ENCODE measurements around the gene PRG3. TPM values are rescaled to one million over a fixed set of nuclear protein-coding genes. Genes with fewer than 3 reads are reported as not detected.
"Not testable (repeated sequence)": the region's sequence is repeated elsewhere in the genome, so short reads cannot be mapped to it uniquely, and the experiment has no call there.

Gene PRG3
- total RNA-seq, 2 donors from 2014 or later, result not detected

DNA sequence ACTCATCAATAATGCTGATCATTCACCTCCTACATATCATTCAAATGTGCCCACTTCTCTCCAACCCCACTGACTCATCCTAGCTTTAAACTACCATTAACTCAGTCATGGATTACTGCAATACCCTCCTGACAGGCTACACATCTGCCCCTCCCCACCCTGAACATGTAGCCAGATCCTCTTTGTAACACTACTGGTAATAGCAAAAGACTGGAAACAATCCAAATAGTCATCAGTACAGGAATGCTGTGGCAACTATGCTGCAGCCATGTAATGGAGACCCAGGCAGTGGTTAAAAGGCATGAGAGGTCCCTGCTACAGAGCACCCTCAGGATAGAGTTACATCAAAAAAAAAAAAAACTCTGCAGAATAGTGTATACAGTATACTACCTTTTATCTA, 29.3 kb upstream of the PRG3 start:
- no peak for ATAC-seq
- intact Hi-C loops (cut with DNase I), result no loop called here
- DNase-seq, result no peak

DNA sequence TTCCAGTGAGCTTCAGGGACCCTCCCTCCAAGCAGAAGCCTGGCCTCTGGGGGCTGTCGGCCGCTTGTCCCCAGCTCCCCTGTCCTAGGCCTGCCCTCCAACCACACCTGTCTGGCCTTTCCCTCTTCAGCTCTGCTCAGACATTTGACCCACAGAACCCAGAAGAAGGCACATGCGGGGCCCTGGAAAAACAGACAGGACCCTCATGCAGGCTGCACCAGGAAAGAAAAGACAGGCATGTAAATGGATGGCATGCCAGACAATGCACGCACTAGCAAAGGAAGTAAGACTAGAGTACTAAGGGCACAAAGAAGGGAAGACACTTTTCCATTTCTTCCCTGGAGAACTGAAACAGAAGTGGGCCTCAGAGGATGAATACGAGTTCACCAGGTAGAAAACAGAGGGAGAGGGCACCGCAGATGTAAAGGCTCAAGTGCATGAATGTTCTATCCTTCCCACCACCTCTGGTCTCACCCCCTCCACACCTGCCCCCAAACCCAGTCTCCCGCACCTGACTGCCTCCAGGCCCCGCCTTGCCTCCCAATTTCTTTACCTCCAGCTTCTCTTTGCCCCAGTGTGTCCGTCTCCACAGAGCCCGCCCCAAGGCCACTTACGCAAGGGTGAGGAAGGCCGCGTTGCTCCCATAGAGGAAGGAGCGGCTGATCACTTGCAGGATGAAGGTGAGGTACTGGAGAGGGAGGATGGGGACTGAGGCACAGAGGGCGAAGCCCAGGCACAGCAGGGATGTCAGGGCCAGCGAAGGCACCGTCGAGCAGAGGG, 28.6 kb upstream of the PRG3 start:
- intact Hi-C loops (cut with DNase I), result no loop called here
- DNase-seq (no peak), ATAC-seq (no peak)

DNA sequence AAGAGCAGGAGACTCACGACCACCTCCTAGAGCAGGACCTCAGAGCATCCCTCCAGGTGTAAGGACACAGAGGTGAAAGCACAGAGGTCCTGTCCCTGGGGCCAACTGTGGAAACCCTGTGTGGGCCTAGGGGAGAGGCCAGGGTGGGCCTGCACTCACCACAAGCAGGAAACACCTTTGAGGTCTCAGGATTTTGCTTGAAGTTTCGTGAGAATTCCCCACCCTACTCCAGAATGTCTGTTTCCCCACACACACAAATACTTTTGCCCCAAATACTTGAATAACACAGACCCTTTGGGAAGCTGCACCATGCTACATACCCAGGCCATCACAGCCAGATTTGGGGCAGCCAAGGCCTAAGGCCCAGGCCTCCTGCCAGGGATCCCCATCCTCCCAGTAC, 27.8 kb upstream of the PRG3 start:
- ATAC-seq (no peak), DNase-seq (no peak)
- intact Hi-C loops (cut with DNase I), result no loop called here

DNA sequence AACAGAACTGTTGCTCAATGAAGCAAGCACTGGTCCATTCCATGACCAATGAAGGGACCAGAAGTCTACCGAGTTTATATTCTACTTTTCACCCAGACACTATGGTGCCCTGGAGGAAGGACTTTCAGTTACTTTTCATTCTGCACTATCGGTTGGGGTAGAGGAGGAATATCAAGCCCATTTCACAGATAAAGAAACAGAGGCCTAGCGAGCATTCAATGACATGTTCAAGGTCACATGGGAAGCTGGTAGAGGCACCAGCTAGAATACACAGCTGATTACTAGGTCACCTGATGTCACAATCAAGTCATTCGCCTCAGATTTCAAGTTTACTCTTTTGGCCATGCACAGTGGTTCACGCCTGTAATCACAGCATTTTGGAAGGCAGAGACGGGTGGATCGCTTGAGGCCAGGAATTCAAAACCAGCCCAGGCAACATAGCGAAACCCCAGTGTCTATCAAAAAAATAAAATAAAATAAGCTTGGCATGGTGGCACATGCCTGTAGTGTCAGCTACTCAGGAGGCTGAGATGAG, 27.1 kb upstream of the PRG3 start:
- DNase-seq (no peak), ATAC-seq (no peak)
- intact Hi-C loops (cut with DNase I), result no loop called here

DNA sequence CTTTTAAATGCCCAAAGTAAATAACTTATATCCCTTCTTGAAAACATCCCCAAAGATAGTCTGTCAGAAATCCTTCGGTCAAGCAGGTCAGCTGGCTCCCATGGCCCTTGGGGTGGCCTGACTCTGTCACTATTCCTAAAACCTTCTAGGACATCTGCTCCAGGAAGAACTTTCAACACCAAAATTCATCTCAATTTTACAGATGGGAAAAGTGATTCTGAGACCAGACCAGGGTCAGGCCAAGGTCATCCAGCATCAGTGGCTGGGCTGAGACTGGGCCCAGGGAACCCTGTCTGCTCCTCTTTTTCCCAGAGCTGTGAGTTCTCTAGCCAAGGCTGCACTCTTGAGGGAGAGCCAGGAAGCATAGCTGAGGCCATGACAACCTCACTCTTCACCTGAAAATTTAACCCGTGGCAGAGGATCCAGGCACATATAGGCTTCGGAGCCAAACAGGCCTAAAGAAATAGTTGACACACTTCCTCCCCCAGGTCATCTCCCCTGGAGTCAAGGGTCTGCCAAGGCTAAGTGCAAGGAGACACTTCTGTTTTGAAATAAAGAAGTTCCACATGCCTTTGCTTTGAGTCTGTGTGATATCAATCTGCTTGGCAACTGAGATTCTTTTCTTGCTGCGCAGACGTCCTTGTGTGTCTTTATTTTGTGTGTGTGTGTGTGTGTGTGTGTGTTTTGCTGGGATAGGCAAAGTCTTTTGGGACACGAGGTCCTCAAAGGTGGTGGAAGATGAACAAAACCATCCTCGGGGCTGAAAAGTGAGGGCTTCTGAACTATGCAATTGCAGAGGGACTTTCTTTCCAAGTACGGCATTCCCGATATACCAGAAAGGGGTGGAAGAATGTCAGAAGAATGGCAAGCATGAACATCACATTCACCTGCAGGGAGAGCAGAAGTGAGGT, 26.3 kb upstream of the PRG3 start:
- intact Hi-C loops (cut with DNase I), result no loop called here
- ATAC-seq, result peak; percentile 50 to 58

DNA sequence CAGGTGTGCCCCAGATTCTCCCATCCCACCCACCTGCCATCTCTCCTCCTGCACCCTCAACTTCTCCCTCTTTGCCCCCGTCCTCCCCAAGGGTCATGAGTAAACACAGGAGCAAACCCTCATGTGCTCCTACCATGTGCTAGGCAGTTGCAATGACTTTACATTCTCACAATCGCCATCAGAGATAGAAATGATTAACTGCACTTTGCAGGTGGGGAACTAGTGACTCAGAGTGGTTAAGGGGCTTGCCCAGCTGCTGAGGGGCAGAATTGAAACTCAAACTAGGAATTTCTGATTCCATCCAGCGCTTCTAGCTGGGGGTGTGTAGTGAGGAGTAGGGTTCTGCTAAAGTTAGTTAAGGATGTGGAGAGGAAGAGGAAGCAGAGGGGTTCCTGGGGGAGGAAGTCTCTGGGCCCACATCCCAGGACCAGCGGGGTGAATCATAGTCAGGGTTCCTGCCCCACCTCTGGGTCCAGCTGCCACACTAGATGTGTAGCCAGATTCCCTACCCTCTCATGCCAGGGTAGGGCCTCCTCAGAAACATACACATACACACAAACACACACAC, 25.5 kb upstream of the PRG3 start:
- ATAC-seq (peak; percentile 49 to 77), DNase-seq (peak; percentile 51)
- intact Hi-C loops (cut with DNase I), result no loop called here

More for the DNA sequence above, 26.3 kb upstream of the PRG3 start:
- no peak for DNase-seq

DNA sequence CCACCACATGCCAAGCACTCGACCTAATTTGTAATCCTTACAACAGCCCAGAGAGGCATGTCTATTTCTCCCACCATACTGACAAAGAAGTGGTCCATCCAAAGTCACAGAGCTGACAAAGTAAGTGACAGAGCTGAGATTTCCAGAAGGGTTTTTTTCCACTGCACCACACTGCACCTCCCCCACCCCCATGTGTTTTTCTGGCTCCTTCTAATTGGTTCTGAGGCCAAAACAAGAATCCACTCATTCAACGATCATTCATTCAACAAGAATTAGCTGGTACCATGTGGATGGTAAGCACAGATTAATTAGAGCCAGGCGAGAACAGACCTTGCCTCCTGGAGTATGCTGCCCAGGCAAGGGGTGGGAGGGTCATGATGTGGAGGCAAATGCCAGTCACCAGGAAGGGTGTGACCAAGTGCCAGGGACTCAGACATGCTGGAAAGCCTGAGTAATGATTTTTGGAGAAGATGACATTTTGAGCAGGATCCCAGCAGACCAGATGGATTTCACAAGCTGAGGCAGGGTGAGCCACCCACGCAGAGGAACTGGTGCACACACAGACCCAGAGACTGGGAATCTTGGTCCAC, 24.4 kb upstream of the PRG3 start:
- peak; percentile 24 for DNase-seq
- peak in 1 of 2 donors; percentile 24 for ATAC-seq
- intact Hi-C loops (cut with DNase I), result no loop called here

DNA sequence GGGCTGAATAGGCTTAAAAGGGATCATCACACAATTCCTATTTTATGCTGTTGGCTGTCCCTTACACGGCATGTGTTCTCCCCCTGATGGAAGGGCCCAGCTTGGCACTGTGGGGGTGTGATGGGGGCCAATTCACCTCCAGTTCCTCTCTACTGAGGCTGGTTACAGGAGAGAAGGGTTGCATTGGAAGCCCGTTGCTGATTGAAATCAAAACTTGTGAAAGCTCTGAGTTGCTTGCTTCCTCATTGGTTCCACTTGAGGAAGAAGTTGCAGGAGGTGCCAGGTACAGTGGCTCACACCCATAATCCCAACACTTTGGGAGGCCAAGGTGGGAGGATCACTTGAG, 22.8 kb upstream of the PRG3 start:
- DNase-seq (no peak), ATAC-seq (no peak)
- intact Hi-C loops (cut with DNase I), result no loop called here

DNA sequence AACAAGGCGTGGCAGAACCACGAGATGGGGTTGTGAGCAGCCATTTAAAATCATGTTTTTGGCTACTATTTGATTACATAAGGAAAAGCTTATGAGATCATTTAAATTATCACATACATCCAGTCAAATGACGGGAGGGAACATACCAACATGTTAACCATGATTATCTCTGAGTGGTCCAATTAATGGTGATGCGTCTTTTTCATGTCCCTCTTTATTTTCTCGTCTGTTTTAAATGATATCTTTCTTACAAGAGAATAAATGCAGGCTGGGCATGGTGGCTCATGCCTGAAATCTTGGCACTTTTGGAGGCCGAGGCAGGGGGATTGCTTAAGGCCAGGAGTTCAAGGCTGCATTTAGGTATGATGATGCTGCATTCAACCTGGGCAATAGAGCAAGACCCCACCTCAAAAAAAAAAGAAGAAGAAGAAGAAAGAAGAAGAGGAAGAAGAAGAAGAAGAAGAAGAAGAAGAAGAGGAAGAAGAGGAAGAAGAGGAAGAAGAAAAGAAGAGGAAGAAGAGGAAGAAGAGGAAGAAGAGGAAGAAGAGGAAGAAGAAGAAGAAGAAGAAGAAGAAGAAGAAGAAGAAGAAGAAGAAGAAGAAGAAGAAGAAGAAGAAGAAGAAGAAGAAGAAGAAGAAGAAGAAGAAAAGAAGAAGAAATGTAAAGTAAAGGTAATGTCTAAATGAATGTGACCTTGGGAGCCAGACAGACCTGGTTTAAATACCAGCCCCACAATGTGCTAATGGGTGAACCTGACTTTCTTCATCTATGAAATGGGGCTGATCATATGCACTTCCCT, 22.3 kb upstream of the PRG3 start:
- ATAC-seq; intact Hi-C loops (cut with DNase I); DNase-seq: not testable (repeated sequence)

DNA sequence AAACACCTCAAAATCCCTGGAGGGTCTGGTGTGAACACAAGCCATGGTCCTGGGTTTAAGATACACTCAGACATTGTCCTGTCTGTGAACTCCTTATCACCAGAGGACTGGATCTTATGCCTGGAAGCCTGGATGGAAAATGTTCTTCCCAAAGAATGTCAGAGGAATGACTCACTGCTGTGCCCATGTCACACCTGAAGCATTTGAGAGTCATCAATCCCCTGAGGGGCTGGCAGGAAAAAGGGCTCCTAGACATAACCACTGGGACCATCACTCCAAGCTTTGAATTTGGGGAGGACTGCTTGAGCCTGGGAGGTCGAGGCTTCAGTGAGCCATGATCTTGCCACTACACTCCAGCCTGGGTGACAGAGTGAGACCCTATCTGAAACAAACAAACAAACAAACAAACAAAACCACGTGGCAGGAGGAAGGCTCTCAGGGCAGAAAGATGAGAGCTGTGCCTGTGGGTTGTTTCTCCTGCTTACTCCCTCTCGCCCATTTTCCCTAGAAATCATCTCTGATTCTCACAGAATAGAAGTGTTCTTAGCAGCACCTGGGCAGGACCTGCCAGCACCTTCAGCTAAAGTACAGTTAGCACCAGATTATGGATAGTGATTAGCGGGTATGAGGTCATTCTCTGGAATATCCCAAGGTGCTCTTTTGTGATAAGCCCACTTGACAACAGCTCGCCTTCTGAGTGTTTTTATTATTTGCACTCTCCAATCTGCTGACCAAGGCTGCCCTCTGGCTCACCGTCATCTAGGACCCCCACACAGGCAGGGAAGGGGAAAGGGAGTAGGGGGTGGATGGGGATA, 21.4 kb upstream of the PRG3 start:
- ATAC-seq (no peak), DNase-seq (no peak)
- intact Hi-C loops (cut with DNase I), result no loop called here

DNA sequence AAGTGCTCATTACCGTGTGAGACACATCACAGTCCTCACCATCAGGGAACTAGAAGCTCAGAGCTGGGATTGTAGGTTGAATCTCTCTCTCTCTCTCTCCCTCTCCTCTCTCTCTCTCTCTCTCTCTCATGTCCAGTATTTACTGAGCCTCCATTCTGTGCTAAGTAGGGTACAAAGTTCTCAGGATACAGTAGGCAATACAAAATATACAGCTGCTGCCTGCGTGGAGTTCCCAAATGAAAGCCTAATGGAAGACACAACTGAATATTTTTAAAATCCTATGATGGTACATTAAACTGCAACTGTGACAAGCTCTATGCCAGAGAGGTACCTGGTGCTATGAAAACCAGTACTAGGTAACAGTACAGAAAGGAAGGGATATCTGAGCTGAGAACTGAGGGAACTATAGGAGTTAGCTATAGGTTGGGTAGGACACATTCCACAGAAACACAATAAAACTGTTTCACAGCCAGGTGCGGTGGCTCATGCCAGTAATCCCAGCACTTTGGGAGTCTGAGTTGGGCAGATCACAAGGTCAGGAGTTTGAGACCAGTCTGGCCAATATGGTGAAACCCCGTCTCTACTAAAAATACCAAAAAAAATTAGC, 19.1 kb upstream of the PRG3 start:
- DNase-seq (no peak), ATAC-seq (no peak)
- intact Hi-C loops (cut with DNase I), result no loop called here

DNA sequence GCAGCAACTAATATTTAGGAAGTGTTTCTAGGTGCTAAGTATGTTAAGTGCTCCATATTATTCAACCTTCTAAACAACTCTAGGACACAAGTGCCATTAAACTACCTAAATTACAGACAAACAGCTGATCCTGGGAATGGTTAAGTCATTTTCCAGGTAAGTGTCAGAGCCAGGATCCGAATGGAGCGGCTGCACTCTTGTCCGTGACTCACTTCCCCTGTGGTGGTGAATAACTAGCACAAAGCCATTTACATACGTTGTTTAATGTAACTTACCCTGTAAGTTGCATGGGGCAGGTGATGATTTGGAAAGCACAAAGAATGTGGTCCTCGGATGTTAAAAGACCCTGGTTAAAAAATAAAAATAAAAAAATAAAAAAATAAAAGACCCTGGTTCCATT, 18.3 kb upstream of the PRG3 start:
- no peak for DNase-seq
- intact Hi-C loops (cut with DNase I), result no loop called here

DNA sequence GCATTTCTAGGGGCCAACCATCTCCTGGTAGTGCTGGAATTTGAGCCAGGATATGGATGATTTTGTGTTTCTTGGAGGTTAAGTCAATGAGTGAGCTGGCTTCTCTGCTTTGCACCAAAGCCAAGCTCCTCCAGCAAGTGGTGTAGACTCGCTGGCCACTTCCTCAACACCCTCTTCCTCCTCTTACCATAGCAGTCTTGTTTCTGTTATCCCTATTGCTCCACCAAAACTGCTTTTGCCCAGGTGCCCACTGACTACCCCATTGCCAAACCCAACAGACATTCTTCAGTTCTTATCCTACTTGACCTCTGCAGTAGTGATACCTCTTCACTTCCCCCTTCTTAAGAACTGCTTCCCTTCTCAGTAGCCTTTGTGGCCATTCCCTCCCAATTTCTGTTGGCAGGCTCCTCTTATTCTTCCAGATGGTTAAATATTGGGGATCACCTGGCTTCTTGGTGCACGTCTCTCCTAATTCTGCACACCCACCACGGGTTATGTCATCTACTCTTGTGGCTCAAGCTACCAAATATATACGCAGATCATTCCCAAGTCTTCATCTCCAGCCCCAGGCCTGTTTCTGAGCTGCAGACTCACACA, 16.5 kb upstream of the PRG3 start:
- no peak for ATAC-seq
- DNase-seq, result no peak
- intact Hi-C loops (cut with DNase I), result no loop called here

More for the DNA sequence above, 18.3 kb upstream of the PRG3 start:
- no peak for ATAC-seq

DNA sequence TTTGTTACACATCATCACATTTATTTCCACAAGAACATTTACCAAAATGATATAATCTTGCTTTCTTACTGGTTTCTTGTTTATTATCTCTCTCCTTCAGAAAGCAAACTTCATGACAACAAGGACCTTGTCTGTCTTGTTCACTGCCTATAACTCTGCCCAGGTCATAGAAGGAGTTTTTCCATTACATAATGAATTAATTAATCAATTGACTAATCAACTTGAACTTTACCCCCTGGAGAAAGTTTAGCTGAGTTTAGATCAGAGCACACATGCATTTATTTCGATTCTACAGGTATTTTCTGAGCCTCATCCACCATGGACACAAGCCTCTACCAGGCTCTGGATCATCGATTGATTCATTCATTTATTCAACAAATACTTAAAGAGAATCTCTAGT, 15.8 kb upstream of the PRG3 start:
- intact Hi-C loops (cut with DNase I), result no loop called here
- DNase-seq (no peak), ATAC-seq (no peak)

DNA sequence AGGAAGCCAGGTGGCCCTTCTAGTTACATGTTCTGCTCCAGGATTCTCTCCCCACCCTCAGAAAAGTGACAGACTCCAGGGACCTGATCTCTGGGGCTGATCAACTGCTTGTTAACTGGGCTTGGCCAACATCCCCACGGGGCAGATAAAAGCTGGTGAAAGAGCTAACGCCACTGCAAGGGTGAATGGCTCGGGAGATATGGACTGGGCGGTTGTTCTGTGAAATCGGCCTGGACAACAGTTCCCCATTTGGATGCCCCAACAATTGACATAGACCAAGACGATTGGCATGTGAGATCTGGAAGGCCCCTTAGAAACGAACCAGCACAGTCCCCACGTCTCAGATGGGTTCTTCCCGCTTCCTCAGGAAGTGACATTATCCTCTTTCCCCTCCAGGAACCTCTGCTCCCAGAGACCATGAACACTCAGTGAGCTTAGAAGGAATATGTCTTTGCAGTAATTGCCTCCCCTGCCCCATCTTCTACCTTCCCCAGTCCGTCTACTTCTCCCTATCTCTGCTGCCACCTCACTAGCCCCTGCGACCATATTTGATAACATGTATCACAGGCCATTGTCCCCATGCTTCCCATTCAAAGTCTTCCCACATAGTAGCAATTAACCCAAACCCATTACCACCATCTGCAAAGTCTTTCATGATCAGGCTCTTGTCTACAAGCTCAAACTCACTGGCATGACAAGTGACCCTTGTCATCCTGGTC, 15.1 kb upstream of the PRG3 start:
- intact Hi-C loops (cut with DNase I), result no loop called here
- no peak for DNase-seq
- ATAC-seq, result no peak

DNA sequence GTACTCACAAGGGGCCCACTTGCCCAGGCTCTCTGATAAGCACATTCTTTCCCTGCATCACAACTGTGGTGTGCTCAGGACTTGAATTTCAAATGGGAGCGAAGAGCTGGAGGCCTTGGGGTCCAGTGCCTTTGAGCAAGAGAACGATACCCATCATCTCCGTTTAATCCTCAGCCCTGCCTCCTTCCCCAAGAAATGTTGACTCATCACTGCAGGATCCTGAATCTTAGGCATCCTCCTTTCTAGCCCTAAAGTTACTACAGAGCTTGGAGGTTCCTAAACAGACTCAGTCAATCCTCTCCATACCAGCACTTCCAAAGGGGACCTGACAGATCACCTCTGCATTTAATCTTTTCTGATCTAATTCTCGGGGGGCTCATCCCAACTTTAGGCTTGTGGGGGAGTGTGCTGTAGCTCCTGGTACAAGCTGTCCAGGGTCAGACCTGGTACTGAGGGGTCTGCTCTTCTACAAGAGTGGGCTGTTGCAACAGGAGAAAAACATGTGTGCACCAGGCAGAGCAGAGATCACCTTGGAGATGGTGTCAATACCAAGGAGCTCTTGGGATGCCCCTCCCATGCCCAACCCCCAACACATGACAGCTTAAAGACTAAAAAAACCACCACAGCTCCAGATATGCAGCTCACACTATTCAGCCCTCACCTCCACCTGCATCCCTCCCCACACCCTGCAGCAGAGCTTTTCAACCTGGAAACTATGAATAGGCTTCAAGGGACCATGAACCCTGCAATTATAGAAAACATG, 13.4 kb upstream of the PRG3 start:
- ATAC-seq, result no peak
- intact Hi-C loops (cut with DNase I), result no loop called here
- DNase-seq, result no peak

Measured in left cardiac atrium (tissue), 4 donors.